Ishikawa (cell line): ENCODE data around the gene NDUFAF5.

ENCODE experiments used
- CEBPB ChIP-seq: IDR thresholded peaks from 2 replicates; pipeline ENCODE4 v1.6.1; 2012
- CREB1 ChIP-seq: IDR thresholded peaks from 2 replicates; pipeline ENCODE4 v1.6.1; 2012; ENCODE audit warnings: low read depth
- EGR1 ChIP-seq: IDR thresholded peaks from 2 replicates; pipeline ENCODE4 v1.6.1; 2012
- EP300 ChIP-seq: IDR thresholded peaks from 2 replicates; pipeline ENCODE4 v1.6.1; 2012; ENCODE audit warnings: borderline replicate concordance
- FOXM1 ChIP-seq: IDR thresholded peaks from 2 replicates; pipeline ENCODE4 v1.6.1; 2012; ENCODE audit warnings: low read depth, borderline replicate concordance
- MAX ChIP-seq: IDR thresholded peaks from 2 replicates; pipeline ENCODE4 v1.6.1; 2012
- NFIC ChIP-seq: IDR thresholded peaks from 2 replicates; pipeline ENCODE4 v1.6.1; 2012
- RAD21 ChIP-seq: IDR thresholded peaks from 2 replicates; pipeline ENCODE4 v1.6.1; 2012; ENCODE audit warnings: low read depth
- REST ChIP-seq: IDR thresholded peaks from 2 replicates; pipeline ENCODE4 v1.6.1; 2012; ENCODE audit warnings: low read depth, mild to moderate bottlenecking
- TAF1 ChIP-seq: IDR thresholded peaks from 2 replicates; pipeline ENCODE4 v1.6.1; 2012; ENCODE audit warnings: low read depth, mild to moderate bottlenecking
- TCF12 ChIP-seq: IDR thresholded peaks from 2 replicates; pipeline ENCODE4 v1.6.1; 2012; ENCODE audit warnings: low read depth
- TEAD4 ChIP-seq: IDR thresholded peaks from 2 replicates; pipeline ENCODE4 v1.6.1; 2012
- USF1 ChIP-seq: IDR thresholded peaks from 2 replicates; pipeline ENCODE4 v1.6.1; 2012
- YY1 ChIP-seq: IDR thresholded peaks from 2 replicates; pipeline ENCODE4 v1.6.1; 2012; ENCODE audit warnings: low read depth
- ZBTB7A ChIP-seq: IDR thresholded peaks from 2 replicates; pipeline ENCODE4 v1.6.1; 2012; ENCODE audit warnings: low read depth

Gene NDUFAF5

GRCh38 chr20:13825465-13825864, 40.6 kb downstream of the NDUFAF5 start:
- TF ChIP-seq CEBPB: no peak
- no peak for TF ChIP-seq NFIC
- TF ChIP-seq TEAD4: no peak
- no peak for TF ChIP-seq CREB1
- TF ChIP-seq REST: no peak
- TF ChIP-seq EGR1: no peak
- TF ChIP-seq MAX: no peak
- no peak for TF ChIP-seq EP300
- no peak for TF ChIP-seq USF1
- TF ChIP-seq RAD21: no peak
- TF ChIP-seq YY1: no peak
- TF ChIP-seq FOXM1: no peak
- no peak for TF ChIP-seq ZBTB7A
- no peak for TF ChIP-seq TCF12

- TF ChIP-seq MAX (no peak), EP300 (no peak), FOXM1 (no peak), NFIC (no peak), USF1 (no peak), RAD21 (no peak), REST (no peak), TCF12 (no peak), YY1 (no peak), TAF1 (no peak), CEBPB (no peak)
Measured at GRCh38 chr20:13831476-13831875, 46.6 kb downstream of the NDUFAF5 start.

- TF ChIP-seq USF1 (no peak), RAD21 (no peak), ZBTB7A (no peak), CEBPB (no peak), NFIC (no peak)
Measured at GRCh38 chr20:13838664-13839063, 53.8 kb downstream of the NDUFAF5 start.

- TF ChIP-seq NFIC (no peak), MAX (no peak), REST (no peak), EGR1 (no peak), TAF1 (no peak), EP300 (no peak), CREB1 (no peak), RAD21 (no peak), CEBPB (no peak), TEAD4 (no peak), USF1 (no peak), YY1 (no peak)
Measured at GRCh38 chr20:13839421-13840092, 54.7 kb downstream of the NDUFAF5 start.
